ENCODE results near the gene CPEB3.

CPEB3 gene

DNA sequence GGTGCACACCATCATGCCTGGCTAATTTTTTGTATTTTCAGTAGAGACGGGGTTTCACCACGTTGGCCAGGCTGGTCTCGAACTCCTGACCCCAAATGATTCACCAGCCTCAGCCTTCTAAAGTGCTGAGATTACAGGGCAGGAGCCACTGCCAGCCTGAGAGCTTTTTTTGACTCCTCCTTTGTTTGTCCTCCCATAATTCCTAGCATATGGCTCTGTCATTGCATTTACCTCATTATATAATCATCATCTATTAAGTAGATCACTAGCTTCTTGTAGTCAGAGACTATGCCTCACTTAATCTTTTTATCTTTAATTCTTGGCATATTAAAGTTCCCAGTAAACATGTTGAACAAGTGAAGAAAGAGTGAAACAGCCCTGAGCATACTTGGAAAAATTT, 82.1 kb downstream of the CPEB3 start:
- H3K9me3 ChIP-seq (ENCODE audit: control insufficient read depth, insufficient read depth, low read depth, low read length) = no peaks in the 10 kb centered on the region
- H3K27ac ChIP-seq (ENCODE audit: low read depth, low read length) = no peak overlapping the region
- H3K36me3 ChIP-seq (ENCODE audit: control insufficient read depth, insufficient read depth, low read length) = no peaks in the 10 kb centered on the region
- H3K27me3 ChIP-seq (ENCODE audit: control insufficient read depth, insufficient read depth, low read length) = no peaks in the 10 kb centered on the region
- H3K4me3 ChIP-seq (ENCODE audit: low read depth, low read length) = no peak overlapping the region
- no peaks in the 10 kb centered on the region for H3K4me1 ChIP-seq (ENCODE audit: control insufficient read depth, insufficient read depth, low read length)
- H3K9ac ChIP-seq (ENCODE audit: low read length) = no peak overlapping the region

DNA sequence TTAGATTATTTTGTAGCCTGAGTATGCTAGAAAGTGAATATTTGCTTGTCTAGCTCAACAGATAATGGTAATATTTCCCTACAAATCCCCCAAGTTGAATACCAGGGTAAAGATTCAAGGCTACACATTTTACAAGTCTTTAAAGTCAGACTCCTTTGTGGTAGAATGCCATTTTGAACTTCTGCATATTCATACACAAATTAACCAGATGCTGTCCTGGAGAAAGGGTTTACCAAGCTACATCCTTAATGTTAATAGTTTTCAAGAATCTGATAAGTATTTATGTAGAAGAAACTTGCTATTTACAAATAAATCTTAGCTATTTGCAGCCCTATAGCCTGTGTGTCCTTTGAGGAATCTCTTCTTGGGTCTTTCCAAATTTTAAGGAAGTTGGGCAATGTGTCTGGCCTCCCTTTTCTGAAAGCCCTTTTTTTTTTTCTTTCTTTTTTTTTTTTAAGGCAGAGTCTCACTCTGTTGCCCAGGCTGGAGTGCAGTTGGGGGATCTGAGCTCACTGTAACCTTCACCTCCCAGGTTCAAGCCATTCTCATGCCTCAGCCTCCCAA, 82.6 kb downstream of the CPEB3 start:
- Histone ChIP-seq H3K36me3 (ENCODE audit: control insufficient read depth, insufficient read depth, low read length) (no peaks in the 10 kb centered on the region), H3K9ac (ENCODE audit: low read length) (no peak overlapping the region), H3K9me3 (ENCODE audit: control insufficient read depth, insufficient read depth, low read depth, low read length) (no peaks in the 10 kb centered on the region), H3K4me3 (ENCODE audit: low read depth, low read length) (no peak overlapping the region), H3K27ac (ENCODE audit: low read depth, low read length) (no peak overlapping the region), H3K4me1 (ENCODE audit: control insufficient read depth, insufficient read depth, low read length) (no peaks in the 10 kb centered on the region), H3K27me3 (ENCODE audit: control insufficient read depth, insufficient read depth, low read length) (no peaks in the 10 kb centered on the region)

DNA sequence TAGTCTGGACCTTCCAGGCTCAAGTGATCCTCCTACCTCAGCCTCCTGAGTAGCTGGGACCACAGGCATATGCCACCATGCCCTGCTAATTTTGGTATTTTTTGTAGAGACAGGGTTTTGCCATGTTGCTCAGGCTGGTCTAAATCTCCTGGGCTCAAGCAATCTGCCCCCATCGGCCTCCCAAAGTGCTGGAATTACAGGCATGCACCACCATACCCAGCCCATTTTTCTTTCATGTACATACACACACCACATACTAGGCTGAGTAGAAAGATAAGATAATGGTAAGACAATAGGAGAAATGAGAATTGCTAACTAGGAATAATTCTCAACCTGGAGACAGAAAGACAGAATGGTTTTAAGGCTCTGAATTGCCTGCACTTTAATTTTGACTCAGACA, 83.8 kb downstream of the CPEB3 start:
- H3K4me3 ChIP-seq (ENCODE audit: low read depth, low read length) = no peak overlapping the region
- no peaks in the 10 kb centered on the region for H3K36me3 ChIP-seq (ENCODE audit: control insufficient read depth, insufficient read depth, low read length)
- H3K4me1 ChIP-seq (ENCODE audit: control insufficient read depth, insufficient read depth, low read length) = no peaks in the 10 kb centered on the region
- no peak overlapping the region for H3K27ac ChIP-seq (ENCODE audit: low read depth, low read length)
- H3K27me3 ChIP-seq (ENCODE audit: control insufficient read depth, insufficient read depth, low read length) = no peaks in the 10 kb centered on the region
- no peak overlapping the region for H3K9ac ChIP-seq (ENCODE audit: low read length)
- H3K9me3 ChIP-seq (ENCODE audit: control insufficient read depth, insufficient read depth, low read depth, low read length) = no peaks in the 10 kb centered on the region

DNA sequence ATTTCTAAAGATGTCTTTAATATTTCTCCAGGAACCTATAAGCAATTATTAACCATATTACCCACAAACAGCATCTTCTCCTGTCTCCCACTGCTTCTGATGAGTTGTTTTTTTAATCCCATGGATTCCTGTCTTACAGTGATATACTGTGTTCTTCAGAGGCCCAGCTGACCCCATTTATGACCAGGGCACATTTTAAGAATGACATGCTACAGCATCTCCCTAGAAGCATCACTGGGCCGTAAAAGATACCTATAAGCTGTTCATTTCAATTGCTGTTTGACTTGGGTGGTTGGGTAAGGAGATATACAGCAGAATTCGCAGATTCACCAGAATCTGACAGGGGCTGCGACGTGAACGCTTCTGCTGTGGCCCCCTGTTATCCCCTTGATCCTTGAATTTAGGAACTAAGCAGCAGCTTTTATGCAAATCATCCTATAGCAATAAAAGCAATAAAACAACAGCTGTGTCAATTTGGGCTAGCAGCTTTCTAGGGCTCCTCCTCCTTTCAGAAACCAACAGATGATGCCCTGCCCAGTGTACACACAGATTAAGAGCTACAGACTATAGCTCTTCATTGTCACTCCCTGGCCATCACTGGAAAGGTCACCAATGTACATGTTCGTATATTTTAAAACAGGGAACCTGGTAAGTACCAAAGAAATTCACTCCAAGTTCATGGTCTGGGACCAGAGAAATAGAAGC, 86.8 kb downstream of the CPEB3 start:
- Histone ChIP-seq H3K27ac (ENCODE audit: low read depth, low read length) (no peak overlapping the region), H3K9me3 (ENCODE audit: control insufficient read depth, insufficient read depth, low read depth, low read length) (no peaks in the 10 kb centered on the region), H3K4me1 (ENCODE audit: control insufficient read depth, insufficient read depth, low read length) (no peaks in the 10 kb centered on the region), H3K9ac (ENCODE audit: low read length) (no peak overlapping the region), H3K27me3 (ENCODE audit: control insufficient read depth, insufficient read depth, low read length) (no peaks in the 10 kb centered on the region), H3K36me3 (ENCODE audit: control insufficient read depth, insufficient read depth, low read length) (no peaks in the 10 kb centered on the region), H3K4me3 (ENCODE audit: low read depth, low read length) (no peak overlapping the region)

DNA sequence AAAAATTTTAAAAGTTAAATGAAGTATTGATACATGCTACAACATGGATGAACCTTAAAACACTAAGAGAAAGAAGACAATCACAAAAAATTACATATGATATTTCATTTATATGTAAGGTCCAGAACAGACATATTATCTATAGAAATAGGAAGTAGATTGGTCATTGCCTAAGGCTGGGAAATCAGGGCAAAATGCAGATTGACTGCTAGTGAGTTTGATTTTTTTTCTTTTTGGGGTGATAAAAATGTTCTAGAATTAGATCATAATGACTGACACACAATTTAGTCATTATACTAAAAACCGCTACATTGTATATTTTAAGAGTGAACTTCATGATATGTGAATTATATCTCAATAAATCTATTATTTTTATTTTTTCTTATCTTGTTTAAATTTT, 88.3 kb downstream of the CPEB3 start:
- no peaks in the 10 kb centered on the region for H3K27me3 ChIP-seq (ENCODE audit: control insufficient read depth, insufficient read depth, low read length)
- no peak overlapping the region for H3K27ac ChIP-seq (ENCODE audit: low read depth, low read length)
- no peak overlapping the region for H3K9ac ChIP-seq (ENCODE audit: low read length)
- no peaks in the 10 kb centered on the region for H3K9me3 ChIP-seq (ENCODE audit: control insufficient read depth, insufficient read depth, low read depth, low read length)
- no peak overlapping the region for H3K4me3 ChIP-seq (ENCODE audit: low read depth, low read length)
- no peaks in the 10 kb centered on the region for H3K4me1 ChIP-seq (ENCODE audit: control insufficient read depth, insufficient read depth, low read length)
- no peaks in the 10 kb centered on the region for H3K36me3 ChIP-seq (ENCODE audit: control insufficient read depth, insufficient read depth, low read length)

DNA sequence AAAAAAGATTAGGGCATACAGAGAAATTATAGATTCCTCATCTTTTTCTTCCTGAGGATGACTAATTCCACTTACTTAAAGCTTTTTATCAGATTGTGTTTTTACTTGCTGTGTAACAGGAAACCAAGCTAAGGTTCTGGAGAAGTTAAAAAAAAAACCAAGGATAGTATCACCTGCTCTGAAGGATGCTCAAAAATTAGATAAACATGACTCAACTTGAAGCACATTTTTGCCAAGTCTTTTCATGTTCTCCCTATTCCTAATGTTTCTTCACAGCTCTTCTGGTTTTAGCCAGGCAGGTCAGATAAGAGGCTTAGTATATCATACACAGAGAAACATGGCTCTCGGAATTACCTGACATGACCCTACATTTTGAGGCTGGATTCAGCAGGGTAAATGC, 90.3 kb downstream of the CPEB3 start:
- Histone ChIP-seq H3K9ac (ENCODE audit: low read length) (no peak overlapping the region), H3K27ac (ENCODE audit: low read depth, low read length) (no peak overlapping the region), H3K4me3 (ENCODE audit: low read depth, low read length) (no peak overlapping the region), H3K9me3 (ENCODE audit: control insufficient read depth, insufficient read depth, low read depth, low read length) (no peaks in the 10 kb centered on the region), H3K27me3 (ENCODE audit: control insufficient read depth, insufficient read depth, low read length) (no peaks in the 10 kb centered on the region), H3K36me3 (ENCODE audit: control insufficient read depth, insufficient read depth, low read length) (no peaks in the 10 kb centered on the region), H3K4me1 (ENCODE audit: control insufficient read depth, insufficient read depth, low read length) (no peaks in the 10 kb centered on the region)

DNA sequence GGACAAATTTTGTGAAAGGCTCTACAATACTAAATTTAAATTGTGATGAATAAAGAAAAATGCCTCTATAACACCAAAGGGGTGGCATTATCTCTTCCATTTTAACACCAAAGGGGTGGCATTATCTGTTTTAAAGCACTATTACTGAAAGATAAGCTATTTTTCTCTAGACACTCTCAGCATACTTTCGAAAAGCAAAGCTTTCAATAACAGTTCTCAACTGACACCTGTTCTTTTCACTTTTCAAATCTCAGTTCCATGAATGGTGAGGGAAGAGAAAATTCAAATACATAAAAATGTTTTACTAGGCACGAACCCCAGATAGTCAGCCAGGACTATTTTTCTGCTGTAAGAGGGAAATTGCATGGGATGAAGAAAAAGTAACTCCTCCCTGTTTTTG, 103.8 kb downstream of the CPEB3 start:
- H3K4me3 ChIP-seq (ENCODE audit: low read depth, low read length) = no peak overlapping the region
- H3K9me3 ChIP-seq (ENCODE audit: control insufficient read depth, insufficient read depth, low read depth, low read length) = no peaks in the 10 kb centered on the region
- no peaks in the 10 kb centered on the region for H3K27me3 ChIP-seq (ENCODE audit: control insufficient read depth, insufficient read depth, low read length)
- no peak overlapping the region for H3K27ac ChIP-seq (ENCODE audit: low read depth, low read length)
- no peaks in the 10 kb centered on the region for H3K36me3 ChIP-seq (ENCODE audit: control insufficient read depth, insufficient read depth, low read length)
- H3K4me1 ChIP-seq (ENCODE audit: control insufficient read depth, insufficient read depth, low read length) = no peaks in the 10 kb centered on the region
- H3K9ac ChIP-seq (ENCODE audit: low read length) = no peak overlapping the region

DNA sequence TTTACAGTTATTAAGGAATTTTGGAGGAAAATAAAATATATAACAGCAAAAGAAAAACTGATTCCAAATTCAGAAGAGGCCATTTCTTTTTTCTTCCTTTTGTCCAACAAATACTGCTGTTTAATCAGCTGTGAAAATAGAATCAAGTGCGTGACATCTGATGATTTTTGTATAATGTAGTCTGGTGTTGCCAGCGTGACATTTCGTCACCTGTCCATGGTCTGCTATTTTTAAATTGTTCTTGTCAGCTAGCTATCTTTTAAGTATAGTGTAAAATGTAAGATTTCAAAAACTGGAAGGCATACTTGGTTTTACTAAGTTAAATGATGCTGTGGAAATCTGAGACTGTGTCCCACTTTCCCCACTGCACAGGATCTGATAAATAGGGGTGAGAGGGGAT, 105.9 kb downstream of the CPEB3 start:
- Histone ChIP-seq H3K9me3 (ENCODE audit: control insufficient read depth, insufficient read depth, low read depth, low read length) (no peaks in the 10 kb centered on the region), H3K36me3 (ENCODE audit: control insufficient read depth, insufficient read depth, low read length) (no peaks in the 10 kb centered on the region), H3K27ac (ENCODE audit: low read depth, low read length) (no peak overlapping the region), H3K4me1 (ENCODE audit: control insufficient read depth, insufficient read depth, low read length) (no peaks in the 10 kb centered on the region), H3K4me3 (ENCODE audit: low read depth, low read length) (no peak overlapping the region), H3K9ac (ENCODE audit: low read length) (no peak overlapping the region), H3K27me3 (ENCODE audit: control insufficient read depth, insufficient read depth, low read length) (no peaks in the 10 kb centered on the region)

DNA sequence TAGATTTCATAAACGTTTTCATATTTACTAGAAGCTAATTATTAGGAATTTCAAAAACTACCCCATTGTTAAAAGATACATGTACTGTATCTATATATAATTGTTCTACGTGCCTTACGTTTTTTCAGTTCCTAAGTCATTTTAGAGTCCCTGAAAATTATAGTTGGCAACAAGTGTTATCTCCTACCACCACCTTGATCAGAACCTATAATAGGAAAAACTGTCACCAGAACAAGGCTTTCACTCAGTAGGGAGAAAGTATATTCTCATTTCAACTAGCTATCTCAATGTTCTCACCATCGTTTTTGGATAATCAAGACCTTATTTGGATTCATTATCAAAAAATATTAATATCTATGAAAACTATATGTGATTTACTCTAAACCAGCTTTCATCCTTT, 107.7 kb downstream of the CPEB3 start:
- no peak overlapping the region for H3K4me3 ChIP-seq (ENCODE audit: low read depth, low read length)
- H3K27me3 ChIP-seq (ENCODE audit: control insufficient read depth, insufficient read depth, low read length) = no peaks in the 10 kb centered on the region
- no peak overlapping the region for H3K9ac ChIP-seq (ENCODE audit: low read length)
- H3K9me3 ChIP-seq (ENCODE audit: control insufficient read depth, insufficient read depth, low read depth, low read length) = no peaks in the 10 kb centered on the region
- H3K27ac ChIP-seq (ENCODE audit: low read depth, low read length) = no peak overlapping the region
- no peaks in the 10 kb centered on the region for H3K36me3 ChIP-seq (ENCODE audit: control insufficient read depth, insufficient read depth, low read length)
- no peaks in the 10 kb centered on the region for H3K4me1 ChIP-seq (ENCODE audit: control insufficient read depth, insufficient read depth, low read length)

DNA sequence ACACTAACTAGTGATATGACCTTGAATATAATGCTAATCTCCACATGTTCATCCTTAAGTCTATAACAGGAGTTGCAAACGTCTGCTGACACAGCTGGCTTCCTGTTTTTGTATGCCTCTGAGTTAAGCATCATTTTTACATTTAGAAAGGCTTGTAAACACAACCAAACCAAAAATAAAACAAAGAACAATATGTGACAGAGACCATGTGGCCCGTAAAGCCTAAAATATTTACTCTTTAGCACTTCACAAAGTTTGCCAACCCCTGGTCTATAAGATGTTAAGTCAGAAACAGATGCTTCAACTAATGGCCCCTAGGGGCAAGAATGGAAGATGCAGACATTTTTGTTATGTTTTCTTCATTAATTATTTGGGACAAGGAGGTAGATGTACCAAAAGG, 109.3 kb downstream of the CPEB3 start:
- Histone ChIP-seq H3K4me1 (ENCODE audit: control insufficient read depth, insufficient read depth, low read length) (no peaks in the 10 kb centered on the region), H3K9me3 (ENCODE audit: control insufficient read depth, insufficient read depth, low read depth, low read length) (no peaks in the 10 kb centered on the region), H3K36me3 (ENCODE audit: control insufficient read depth, insufficient read depth, low read length) (no peaks in the 10 kb centered on the region), H3K27ac (ENCODE audit: low read depth, low read length) (no peak overlapping the region), H3K9ac (ENCODE audit: low read length) (no peak overlapping the region), H3K27me3 (ENCODE audit: control insufficient read depth, insufficient read depth, low read length) (no peaks in the 10 kb centered on the region), H3K4me3 (ENCODE audit: low read depth, low read length) (no peak overlapping the region)

DNA sequence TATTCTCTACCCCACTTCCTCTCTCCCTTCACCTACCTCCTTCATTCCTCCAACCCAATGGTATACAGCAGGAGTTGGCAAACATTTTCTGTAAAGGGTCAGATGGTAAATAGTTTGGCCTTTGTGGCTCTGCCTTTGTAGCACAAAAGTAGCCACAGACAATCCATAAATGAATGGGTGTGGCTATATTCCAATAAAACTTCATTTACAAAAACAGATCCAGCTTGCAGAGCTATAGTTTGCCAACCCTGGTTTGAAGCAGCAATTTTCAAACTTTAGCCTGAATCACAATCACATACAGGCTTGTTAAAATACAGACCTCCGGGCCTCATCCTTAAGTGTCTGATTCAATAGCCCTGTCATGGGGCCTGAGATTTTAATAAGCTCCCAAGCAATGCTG, 110.5 kb downstream of the CPEB3 start:
- Histone ChIP-seq H3K27ac (ENCODE audit: low read depth, low read length) (no peak overlapping the region), H3K9me3 (ENCODE audit: control insufficient read depth, insufficient read depth, low read depth, low read length) (no peaks in the 10 kb centered on the region), H3K4me1 (ENCODE audit: control insufficient read depth, insufficient read depth, low read length) (no peaks in the 10 kb centered on the region), H3K9ac (ENCODE audit: low read length) (no peak overlapping the region), H3K27me3 (ENCODE audit: control insufficient read depth, insufficient read depth, low read length) (no peaks in the 10 kb centered on the region), H3K36me3 (ENCODE audit: control insufficient read depth, insufficient read depth, low read length) (no peaks in the 10 kb centered on the region), H3K4me3 (ENCODE audit: low read depth, low read length) (no peak overlapping the region)

Measured in HUES6 (cell line).